Sigmoid colon (tissue), 7 donors: ENCODE data around the gene PLXDC1. TPM values are rescaled to one million over a fixed set of nuclear protein-coding genes. Genes with fewer than 3 reads are reported as not detected.

Experiments
- DNase-seq: peaks from one replicate; pipeline ENCODE4 v3.0.0-alpha.2; 2019
- H3K27ac ChIP-seq, 4 donors: fragments of 200-600 bp; sonication (generic); one replicate each; pipeline ENCODE4 v1.5.1; 2016 to 2019; ENCODE audit warnings: mild to moderate bottlenecking in 1 of 4
- H3K27me3 ChIP-seq, 3 donors: fragments of 200-600 bp; sonication (generic); one replicate each; pipeline ENCODE4 v1.5.1; 2019; ENCODE audit warnings: mild to moderate bottlenecking in 1 of 3
- H3K36me3 ChIP-seq, 4 donors: fragments of 200-600 bp; sonication (generic); one replicate each; pipeline ENCODE4 v1.5.1; 2016 to 2019
- H3K4me1 ChIP-seq, 4 donors: fragments of 200-600 bp; sonication (generic); one replicate each; pipeline ENCODE4 v1.5.1; 2017 to 2019
- H3K4me3 ChIP-seq, 4 donors: fragments of 200-600 bp; sonication (generic); one replicate each; pipeline ENCODE4 v1.5.1; 2017 to 2019; ENCODE audit warnings: mild to moderate bottlenecking in 2 of 4, moderate library complexity in 1 of 4
- H3K9me3 ChIP-seq, 4 donors: fragments of 200-600 bp in 3 of 4; sonication (generic) in 3 of 4; one replicate each; pipeline versions ENCODE4 v1.5.1 to v1.6.1; 2013 to 2019
- CTCF ChIP-seq, 4 experiments: fragments of 450-650 bp in 3 of 4; fragments of 200-600 bp in 1 of 4; IDR thresholded peaks; one replicate each; pipeline ENCODE4 v1.5.1; 2016 to 2019; ENCODE audit warnings: antibody characterized with exemption in 4 of 4, mild to moderate bottlenecking in 3 of 4, moderate library complexity in 2 of 4
- EP300 ChIP-seq, 4 donors: sonication (generic); formaldehyde crosslinking; IDR thresholded peaks; one replicate each; pipeline ENCODE4 v1.6.1; 2017; ENCODE audit warnings: antibody characterized with exemption in 4 of 4
- POLR2A ChIP-seq, 2 donors: fragments of 450-650 bp; IDR thresholded peaks; one replicate each; pipeline ENCODE4 v1.6.1; 2016; ENCODE audit warnings: antibody characterized with exemption in 2 of 2, mild to moderate bottlenecking in 2 of 2, moderate library complexity in 2 of 2
- POLR2AphosphoS5 ChIP-seq, 4 donors: sonication (generic); formaldehyde crosslinking; IDR thresholded peaks; one replicate each; pipeline ENCODE4 v1.6.1; 2017; ENCODE audit warnings: antibody characterized with exemption in 4 of 4
- WGBS, 2 donors: extraction: QIAGEN DNeasy Blood & Tissue Kit; methylation state at CpG; one replicate each; pipeline ENCODE4 v1.1.7; 2013; 5-methylcytosine and 5-hydroxymethylcytosine counted together
- intact Hi-C: fragments of 100-400 bp; cut with DNase I; formaldehyde crosslinking; loops from one replicate; pipeline ENCODE4 v1.15.1; 2023
- polyA plus RNA-seq, 3 donors: library from polyadenylated mRNA; stranded (reverse); fragments of 200-250 nt; gene quantifications; one replicate each; pipeline ENCODE4 v1.2.3, GENCODE V29; 2013
- total RNA-seq, 4 donors: library from RNA; depleted of rRNA; stranded (reverse); fragments of >200 nt; gene quantifications; one replicate each; pipeline ENCODE4 v1.1.0, GENCODE V29; 2016
- donor health status: healthy with polysubstance abuse.
- donor health status: Bipolar disorder and iron deficiency.
- donor health status: healthy.

PLXDC1 gene
- total and polyA plus RNA-seq, 7 donors, result 1.4 to 13.0 (median 6.2) TPM

DNA sequence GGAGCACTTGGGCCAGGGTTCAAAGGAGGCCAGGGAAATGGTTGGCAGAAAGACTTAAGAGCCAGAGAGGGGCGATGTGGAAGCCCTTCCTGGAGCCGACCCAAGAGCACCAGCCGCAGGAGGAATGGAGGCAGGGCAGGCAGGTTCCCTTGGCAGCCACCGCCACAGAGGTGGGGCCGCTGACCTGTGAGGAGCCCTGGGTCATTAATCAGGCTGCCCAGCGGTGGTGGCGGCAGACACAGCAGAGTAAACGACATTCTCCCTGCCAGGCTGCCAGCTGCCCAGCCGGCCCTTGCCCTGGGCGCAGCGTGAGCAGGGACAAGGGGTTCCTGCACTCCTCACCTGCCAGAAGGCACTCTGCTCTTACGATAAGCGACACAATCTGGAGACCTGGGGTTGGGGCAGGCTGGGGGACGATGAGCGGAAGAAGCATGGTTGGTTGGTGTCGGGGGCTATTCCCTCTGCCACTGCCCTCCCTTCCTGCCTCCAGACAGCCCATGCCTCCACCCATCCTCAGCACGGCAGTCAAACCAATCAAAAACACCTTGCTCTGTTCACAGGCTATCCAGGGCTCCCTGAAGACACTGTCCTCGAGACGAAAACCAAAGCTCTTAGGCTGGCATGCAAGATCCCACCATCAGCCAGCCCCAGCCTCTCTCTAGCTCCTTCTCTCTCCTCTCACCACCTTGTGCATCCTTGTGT lies 40.9 kb downstream of the PLXDC1 start:
- intact Hi-C loops, result no loop called here

DNA sequence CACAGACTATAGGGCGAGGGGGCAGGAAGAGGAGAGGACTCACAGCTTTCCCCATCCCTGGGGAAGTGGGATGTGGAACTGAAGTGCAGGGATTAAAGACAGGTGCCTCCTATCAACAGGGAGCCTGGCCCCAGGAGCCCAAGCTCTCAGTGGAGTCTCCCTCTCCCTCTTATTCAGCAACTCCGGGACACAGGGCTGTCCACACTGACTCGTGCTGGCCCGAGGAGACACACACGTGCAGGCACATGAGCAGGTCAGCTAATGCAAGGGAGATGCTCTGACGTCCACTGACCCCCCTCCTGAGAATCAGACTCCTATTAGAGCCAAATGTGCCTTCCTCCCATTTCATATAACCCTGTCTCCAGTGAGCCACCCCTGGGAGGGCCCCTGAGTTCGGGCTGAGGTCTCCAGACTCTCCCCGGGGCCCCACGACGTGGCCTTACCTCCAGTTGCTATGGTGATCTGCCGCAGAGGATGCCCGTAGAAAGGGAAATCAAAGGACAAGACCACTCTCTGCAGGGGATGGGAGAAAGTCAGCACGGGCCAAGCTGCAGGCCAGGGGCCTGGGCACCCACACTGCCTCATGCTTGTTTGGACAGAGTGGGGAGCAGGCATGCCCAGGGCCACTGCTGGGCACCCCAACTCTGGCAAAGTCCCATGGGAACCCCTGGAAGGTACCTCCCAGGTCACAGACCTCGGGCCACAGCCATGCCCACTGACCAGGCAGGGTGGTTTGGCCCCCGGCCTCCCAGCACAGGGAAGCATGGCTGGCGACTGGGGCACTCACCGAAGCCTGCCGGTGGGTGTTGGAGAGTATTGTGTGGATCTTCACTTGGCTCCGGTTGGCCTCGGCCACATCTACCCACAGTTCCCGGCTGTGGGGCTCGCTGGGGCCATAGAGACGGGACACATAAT lies 42.7 kb downstream of the PLXDC1 start:
- TF ChIP-seq POLR2AphosphoS5 (IDR thresholded peaks at IDR 0.05) (no peak), CTCF (IDR thresholded peaks at IDR 0.05) (no peak), POLR2A (IDR thresholded peaks at IDR 0.05) (no peak), EP300 (IDR thresholded peaks at IDR 0.05) (no peak)
- Histone ChIP-seq H3K27me3 (no peaks in the 10 kb centered on the region), H3K27ac (no peak overlapping the region), H3K36me3 (no peaks in the 10 kb centered on the region), H3K4me3 (no peak overlapping the region), H3K4me1 (no peaks in the 10 kb centered on the region), H3K9me3 (no peaks in the 10 kb centered on the region)
- WGBS, 2 donors, result 73 to 80% methylated on average over 23 of the region's 23 CpGs
- intact Hi-C loops, result no loop called here
- no peak for DNase-seq

More for the DNA sequence above, 40.9 kb downstream of the PLXDC1 start:
- Histone ChIP-seq H3K9me3 (no peaks in the 10 kb centered on the region), H3K27ac (no peak overlapping the region), H3K27me3 (no peaks in the 10 kb centered on the region), H3K36me3 (no peaks in the 10 kb centered on the region), H3K4me1 (peaks cover 0 to 14% (median 13%) of the 10 kb centered on the region in 4 donors), H3K4me3 (no peak overlapping the region)
- TF ChIP-seq EP300 (IDR thresholded peaks at IDR 0.05) (no peak), CTCF (IDR thresholded peaks at IDR 0.05) (no peak), POLR2A (IDR thresholded peaks at IDR 0.05) (no peak), POLR2AphosphoS5 (IDR thresholded peaks at IDR 0.05) (no peak)
- 41 to 68% methylated on average over 19 of the region's 19 CpGs for WGBS, 2 donors
- no peak for DNase-seq

- intact Hi-C loops, result no loop called here
- H3K36me3 ChIP-seq, result no peaks in the 10 kb centered on the region
- WGBS, 2 donors, result 77 to 91% methylated on average over 8 of the region's 8 CpGs
- TF ChIP-seq EP300 (IDR thresholded peaks at IDR 0.05) (no peak), POLR2A (IDR thresholded peaks at IDR 0.05) (no peak), CTCF (IDR thresholded peaks at IDR 0.05) (no peak), POLR2AphosphoS5 (IDR thresholded peaks at IDR 0.05) (no peak)
- H3K9me3 ChIP-seq, result no peaks in the 10 kb centered on the region
- no peaks in the 10 kb centered on the region for H3K4me1 ChIP-seq
- H3K27ac ChIP-seq, result no peak overlapping the region
- no peak for DNase-seq
- H3K27me3 ChIP-seq, result no peaks in the 10 kb centered on the region
- H3K4me3 ChIP-seq, result no peak overlapping the region
These were observed 43.5 kb downstream of the PLXDC1 start for GRCh38 chr17:39107973-39108372.

DNA sequence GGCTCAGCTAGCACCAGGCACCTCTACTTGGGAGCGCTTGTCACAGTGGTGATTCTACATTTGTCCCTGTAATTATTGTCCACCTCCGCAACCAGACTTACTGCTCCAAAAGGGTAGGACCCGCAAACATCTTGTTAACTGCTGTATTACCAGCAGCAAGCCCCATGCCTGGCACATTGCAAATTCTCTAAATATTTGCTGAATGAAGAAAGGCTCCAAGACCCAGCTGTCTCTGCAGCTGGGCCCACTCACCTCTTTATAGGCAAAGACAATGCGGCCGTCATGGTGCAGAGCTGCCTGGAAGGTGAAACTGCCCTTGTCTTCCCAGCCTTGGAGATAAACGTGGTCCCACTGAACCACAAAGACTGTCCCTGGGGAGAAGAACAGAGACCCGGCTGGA lies 44.3 kb downstream of the PLXDC1 start:
- no peaks in the 10 kb centered on the region for H3K36me3 ChIP-seq
- TF ChIP-seq POLR2A (IDR thresholded peaks at IDR 0.05) (no peak), CTCF (IDR thresholded peaks at IDR 0.05) (no peak), EP300 (IDR thresholded peaks at IDR 0.05) (no peak), POLR2AphosphoS5 (IDR thresholded peaks at IDR 0.05) (no peak)
- H3K4me3 ChIP-seq, result no peak overlapping the region
- H3K4me1 ChIP-seq, result no peaks in the 10 kb centered on the region
- H3K27ac ChIP-seq, result no peak overlapping the region
- no peaks in the 10 kb centered on the region for H3K9me3 ChIP-seq
- H3K27me3 ChIP-seq, result no peaks in the 10 kb centered on the region
- intact Hi-C loops, result no loop called here
- DNase-seq, result no peak
- 78 to 83% methylated on average over 7 of the region's 7 CpGs for WGBS, 2 donors
